Measurements from ENCODE around the gene RUVBL2.

DNA sequence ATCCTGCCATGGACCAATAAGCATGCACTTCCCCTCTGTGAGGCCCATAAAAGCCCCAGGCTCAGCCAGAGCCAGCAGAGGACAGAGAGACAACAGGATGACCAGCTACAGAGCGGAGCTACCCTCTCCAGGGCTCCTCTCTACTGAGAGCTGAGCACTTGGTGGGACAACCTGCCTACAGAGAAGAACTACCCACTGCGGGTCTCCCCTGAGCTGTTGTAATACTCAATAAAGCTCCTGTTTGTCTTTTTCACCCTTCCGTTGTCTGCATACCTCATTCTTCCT lies 46.5 kb upstream of the RUVBL2 start:
- TF ChIP-seq CTCF (IDR thresholded peaks at IDR 0.05; ENCODE audit: low read depth, low read length) (no peak), EZH2phosphoT487 (IDR thresholded peaks at IDR 0.05; ENCODE audit: low read depth) (no peak)
